COR-L47 (cell line): Measurements from ENCODE around the gene HS6ST3.
A peak's percentile ranks its signal among the peaks of the same experiment; 100 is the strongest.
"Not testable (repeated sequence)": the region's sequence is repeated elsewhere in the genome, so short reads cannot be mapped to it uniquely, and the experiment has no call there.

Experiments
- DNase-seq: peaks from one replicate; lab custom pipeline; 2025; lab: John Stamatoyannopoulos, UW

The HS6ST3 gene

DNA sequence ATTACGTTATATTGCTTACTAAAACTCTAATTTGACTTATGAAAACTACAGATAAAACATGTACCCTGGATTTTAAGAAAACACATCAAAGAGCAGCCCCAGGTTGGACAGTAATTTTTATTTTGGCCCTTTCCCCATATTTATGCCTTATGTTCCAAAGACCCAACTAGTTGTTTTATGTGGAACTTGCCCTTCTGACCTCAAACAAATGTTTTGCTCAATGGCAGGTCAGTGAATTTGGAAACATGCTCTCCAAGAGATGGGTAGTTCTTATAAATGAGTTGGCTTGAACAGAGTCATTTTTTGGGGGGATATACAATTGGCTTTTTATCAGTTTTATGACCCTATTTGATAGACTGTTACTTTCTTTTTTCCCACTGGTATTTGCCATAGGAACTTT lies 360.0 kb downstream of the HS6ST3 start:
- no peak for DNase-seq

DNA sequence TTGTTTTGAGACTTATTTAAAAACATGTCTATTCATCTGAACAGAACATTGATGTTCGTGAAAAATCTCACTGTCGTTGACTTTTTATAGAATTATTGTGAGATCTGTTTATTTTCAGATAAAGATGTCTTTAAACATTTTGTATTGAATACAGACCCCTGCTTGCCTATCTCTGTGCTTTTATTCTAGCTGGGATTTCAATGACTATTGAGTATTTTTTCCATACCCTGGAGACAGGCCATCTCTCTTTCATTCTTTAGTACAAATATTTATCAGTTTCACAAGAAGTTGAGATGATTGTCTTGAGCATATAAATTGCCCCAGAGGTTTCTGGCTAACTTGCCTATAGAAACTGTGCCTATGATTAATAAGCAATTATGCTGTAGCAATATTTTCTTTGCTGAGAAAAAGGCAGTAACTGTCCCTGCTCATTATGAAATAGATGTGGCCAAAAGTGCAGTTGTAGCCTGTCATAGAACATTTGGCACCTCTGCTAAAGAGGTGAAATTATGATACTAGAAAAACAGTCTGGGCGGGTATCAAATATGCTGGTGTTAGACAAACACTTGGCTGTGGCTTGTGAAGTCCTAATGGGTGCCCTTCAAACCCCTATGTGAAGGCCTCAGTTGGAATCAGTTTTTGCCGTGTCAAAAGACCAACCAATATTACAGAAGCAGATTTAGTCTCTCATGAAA lies 360.6 kb downstream of the HS6ST3 start:
- no peak for DNase-seq

DNA sequence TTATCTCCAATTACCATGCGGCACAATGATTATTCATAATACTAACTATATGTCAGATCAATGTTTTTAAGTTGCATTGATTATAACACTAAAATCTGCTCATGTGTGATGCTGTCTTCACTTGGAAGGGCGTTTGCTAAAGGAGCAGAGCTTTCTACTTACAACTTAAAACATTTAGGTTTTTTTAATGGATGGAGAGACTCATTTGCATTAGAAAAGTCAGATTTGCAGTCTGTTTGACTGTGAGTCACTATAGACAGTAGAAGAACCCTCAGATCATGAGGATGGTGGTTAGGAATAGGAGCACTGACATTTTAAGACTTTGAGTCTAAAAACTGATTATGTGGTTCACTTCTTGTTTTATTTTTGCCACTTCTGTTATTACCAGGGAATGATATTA lies 364.6 kb downstream of the HS6ST3 start:
- DNase-seq, result no peak

DNA sequence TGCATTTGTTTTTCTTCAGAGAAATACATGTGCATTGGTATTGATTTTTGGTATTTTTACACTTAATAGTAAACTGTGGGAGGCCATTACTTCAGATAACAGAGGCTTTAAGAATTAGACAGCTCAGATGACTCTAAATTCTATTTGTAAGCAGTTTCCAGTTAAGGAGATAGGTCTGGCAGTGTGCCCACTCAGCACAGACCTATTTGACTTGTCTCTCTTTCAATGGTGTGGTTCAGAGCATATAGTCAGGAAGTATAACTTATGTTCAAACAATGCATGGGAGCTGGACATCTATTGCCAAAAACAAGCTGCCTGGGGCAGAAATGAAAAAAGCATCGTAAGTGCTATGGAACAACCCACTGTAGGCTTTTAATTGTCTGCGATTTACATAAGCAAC lies 370.7 kb downstream of the HS6ST3 start:
- peak; percentile 85 for DNase-seq

DNA sequence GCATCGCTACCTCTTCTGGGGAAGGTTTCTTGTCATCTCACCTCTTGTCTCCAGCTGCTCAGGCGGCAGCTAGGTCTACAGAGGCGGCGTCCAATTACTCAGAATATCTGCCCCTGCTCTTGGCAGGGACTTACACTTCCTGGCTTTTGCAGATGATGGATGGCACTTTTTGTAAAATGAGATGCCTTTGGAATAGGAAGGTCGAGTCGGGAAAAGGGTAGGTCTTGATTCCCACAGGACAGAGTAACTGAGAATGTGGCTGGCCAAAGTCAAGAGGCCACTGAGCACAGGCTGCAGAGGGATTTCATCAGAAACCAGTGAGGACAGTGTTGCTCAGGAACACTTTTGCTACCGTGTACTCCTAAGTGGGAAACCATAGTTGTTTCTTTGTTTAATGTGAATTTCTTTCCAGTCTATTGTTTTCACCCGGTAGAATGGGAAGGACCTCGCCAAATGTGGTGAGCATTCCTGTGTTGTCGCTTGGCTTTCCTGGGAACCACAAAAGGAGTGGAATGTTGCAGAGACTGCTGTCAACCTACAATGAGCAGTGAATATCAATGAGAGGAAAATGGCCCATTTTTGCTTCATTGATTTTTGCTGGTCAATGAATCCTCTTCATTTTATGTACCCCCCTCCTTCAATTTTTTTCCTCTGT lies 383.7 kb downstream of the HS6ST3 start:
- DNase-seq, result no peak

DNA sequence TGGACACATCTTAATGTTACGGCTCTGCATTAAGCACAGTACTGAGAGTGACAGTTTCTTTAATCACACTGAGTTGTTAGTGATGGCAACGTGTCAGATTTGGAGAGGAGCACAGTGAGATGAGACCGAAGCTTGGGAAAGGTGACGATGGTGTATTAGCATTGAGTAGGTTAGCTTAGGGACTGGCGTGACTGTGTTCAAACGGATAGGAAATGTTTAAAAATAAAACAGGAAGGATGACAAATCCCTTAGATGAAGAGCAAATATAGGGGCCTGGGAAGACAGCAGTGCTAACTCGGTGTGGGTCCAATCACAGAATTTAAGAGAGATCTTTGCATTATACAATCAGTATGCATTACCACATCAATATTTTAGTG lies 384.3 kb downstream of the HS6ST3 start:
- DNase-seq, result no peak

DNA sequence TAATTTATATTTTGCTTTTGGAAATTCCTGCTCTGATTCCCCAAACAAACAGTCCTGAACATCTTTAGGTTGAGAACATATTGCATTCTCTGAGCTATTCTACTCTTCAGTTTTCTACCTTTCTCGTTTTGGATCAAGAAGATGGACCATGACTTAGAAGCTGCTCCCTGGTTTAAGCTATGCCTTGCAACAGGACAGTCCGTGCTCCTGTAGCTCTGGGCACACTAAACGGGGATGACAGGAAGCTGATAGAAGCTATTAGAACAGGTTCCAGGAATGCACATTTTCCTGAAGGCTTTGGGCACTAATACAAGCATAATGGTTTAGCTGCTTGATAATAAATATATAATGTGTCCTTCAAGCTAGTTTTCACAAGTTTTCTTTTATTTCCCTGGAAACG lies 385.2 kb downstream of the HS6ST3 start:
- no peak for DNase-seq

DNA sequence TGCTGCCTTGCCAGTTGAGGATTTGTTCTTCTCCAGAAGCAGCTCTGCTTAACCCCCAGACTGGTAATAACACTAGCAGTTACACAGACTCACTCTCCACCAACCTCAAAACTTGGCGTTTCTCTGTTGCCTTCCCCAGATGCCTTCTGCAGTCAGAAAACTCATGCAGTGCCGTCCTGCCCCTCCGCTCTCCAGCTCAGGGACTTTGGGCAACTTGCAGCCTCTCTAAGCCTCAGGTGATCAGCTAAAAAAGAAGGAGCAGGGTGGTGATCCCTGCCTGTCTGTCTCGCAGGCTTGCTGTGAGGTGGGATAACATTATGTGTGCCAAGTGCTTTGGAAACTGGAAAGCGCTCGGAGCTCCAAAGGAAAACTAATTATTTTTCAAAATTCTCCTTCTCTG lies 391.6 kb downstream of the HS6ST3 start:
- DNase-seq, result no peak

DNA sequence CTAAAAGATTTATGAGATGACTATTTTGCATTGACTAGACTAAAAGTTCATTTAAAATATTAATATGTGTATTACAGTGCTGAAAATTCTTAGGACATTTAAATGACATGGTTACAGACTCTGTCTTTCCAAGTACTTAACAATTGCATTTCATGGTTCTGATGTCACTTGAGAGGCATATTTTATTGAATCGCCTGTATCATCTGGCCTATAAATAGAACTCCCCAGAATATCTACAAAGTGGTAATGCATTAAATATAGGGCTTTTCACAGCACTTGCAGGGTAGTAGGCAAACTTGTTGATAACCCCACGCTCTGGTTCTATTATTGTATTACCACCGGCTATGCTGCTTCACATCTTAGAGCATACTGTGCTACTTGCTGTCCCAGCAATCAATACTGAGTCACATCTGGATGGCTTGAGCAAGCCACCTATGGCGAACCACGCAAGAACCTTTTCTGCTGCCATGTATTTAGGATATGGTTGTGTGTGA lies 400.6 kb downstream of the HS6ST3 start:
- DNase-seq, result no peak

DNA sequence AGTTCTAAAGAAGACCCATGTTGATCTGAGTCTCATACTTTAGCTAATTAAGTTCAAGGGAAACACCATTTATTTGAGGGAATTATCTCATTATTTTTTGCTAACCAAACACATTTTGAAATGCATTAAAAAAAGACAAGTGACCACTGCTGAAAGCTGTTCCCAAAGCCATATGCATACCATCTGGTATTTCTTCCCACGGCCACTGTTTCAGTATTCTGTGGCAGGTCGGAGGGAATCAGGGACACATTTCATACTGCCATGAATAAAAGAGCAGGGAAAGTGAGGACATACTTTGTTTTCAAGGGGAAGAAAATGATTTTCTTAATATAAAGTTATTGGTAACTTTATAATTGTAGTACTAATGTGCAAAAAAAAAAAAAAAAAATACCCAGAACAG lies 401.2 kb downstream of the HS6ST3 start:
- no peak for DNase-seq

DNA sequence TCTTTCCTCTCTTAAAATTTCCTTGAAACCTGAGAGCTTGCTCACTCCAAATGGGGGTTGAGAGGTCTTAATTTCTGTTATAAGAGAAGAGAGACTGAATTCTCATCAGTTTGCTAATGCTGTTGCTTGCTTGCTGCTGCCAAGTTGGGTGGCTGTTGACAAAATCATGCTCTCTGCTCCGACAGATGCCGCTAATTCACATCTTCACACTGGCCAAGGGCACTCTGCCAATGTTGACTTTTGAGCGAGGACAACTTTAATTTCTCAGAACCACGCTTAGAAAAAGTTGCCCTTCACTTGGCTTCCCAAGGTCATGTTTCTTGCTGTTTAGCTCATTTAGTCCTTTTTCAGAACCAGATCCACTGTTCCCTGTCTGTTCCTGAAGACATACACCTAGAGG lies 402.9 kb downstream of the HS6ST3 start:
- peak; percentile 53 for DNase-seq

DNA sequence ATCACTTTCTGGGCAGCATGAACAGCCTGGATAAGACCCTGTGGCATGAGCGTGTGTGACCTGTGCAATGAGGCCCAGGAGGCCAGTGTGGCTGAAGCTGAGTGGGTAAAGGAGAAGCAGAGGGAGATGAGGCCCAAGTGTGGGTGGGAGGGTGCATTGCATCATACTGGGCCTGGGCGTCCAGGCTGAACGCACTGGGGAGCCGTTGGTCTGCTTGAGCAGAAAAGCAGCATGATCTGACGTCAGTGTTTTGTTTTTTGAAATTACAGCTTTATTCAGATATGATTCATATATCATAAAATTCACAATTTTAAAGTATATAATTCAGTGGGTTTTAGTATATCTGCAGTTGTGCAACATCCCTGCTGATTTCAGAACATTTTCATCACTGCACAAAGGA lies 409.7 kb downstream of the HS6ST3 start:
- no peak for DNase-seq

DNA sequence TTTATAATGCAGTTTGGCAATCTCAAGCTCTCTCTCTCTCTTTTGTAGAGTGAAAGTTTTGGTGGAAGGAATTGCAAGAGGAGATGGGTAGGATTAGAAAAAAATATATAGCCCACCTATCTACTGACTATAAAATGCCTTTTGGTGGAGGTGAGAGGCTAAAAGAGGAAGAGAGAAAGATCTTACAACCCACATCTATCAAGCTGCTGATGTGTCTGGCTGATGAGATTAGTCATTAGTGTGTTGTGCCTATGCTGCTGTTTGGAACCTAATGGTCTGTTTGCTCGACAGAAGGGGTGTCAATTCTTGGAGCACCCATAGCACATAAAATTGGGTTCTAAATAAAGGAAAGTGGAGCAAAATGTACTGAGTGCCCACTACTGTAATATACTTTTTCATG lies 411.0 kb downstream of the HS6ST3 start:
- DNase-seq, result no peak

DNA sequence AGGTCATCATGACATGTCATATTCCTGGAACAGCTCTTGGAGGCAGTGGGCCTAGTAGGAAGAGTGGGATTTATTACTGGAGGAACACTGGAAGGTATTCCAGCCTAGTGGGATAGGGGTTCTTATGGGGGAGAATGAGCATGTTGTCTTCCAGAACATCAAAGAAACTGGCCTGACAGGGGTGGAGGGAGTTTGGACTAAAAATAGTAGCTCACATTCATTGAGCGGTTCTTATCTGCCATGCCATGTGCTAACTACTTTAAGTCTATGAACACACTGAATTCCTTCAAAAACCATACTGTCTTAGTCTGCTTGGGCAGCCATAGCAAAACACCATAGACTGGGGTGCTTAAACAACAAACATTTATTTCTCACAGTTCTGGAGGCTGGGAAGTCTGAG lies 413.6 kb downstream of the HS6ST3 start:
- DNase-seq, result no peak

DNA sequence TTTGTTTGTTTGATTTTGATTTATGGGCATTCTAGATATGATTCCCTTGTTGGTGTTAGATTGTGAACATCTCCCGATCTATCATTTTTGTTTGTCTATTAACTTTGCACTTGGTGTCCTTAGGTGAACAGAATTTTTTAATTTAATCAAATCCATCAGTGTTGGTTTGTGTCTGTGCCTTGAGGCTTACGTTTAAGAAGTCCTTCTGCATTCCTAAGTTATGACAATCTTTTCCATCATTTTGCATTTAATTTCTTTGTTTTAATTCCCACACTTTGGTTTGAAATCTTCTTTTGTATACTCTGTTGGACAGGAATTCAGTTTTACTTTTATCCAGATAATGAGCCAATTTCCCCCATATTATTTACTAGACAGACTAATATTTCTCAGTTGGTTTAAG lies 421.7 kb downstream of the HS6ST3 start:
- no peak for DNase-seq

DNA sequence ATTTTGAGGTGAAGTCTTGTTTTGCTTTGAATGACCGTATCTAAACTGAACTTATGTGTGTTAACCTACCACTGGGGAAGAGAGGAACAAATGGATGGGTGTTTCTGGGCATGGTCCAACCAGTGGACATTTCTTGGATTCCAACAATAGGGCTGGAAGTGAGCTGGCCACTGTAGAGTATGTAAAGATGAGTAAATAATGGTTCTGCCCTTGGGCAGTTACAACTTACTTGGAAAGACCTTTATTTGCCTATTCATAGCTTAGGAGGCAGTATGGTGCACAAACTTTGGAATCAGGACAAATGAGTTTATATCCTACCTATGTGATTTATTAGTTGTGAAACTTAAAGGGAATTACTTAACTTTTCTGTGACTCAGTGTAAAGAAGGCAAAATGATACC lies 429.5 kb downstream of the HS6ST3 start:
- DNase-seq, result no peak

DNA sequence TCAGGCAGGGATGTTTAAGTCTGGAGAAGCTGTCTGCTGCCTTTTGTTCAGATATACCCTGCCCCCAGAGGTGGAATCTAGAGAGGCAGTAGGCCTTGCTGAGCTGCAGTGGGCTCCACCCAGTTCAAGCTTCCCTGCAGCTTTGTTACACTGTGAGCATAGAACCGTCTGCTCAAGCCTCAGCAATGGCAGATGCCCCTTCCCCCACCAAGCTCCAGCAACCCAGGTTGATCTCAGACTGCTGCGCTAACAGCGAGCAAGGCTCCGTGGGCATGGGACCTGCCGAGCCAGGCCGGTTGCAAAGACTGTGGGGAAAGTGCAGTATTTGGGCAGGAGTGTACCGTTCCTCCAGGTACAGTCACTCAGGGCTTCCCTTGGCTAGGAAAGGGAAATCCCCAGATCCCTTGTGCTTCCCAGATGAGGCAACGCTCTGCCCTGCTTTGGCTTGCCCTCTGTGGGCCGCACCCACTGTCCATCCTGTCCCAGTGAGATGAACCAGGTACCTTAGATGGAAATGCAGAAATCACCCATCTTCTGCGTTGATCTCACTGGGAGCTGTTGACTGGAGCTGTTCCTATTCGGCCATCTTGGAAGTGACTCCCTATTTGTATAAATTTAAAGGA lies 434.6 kb downstream of the HS6ST3 start:
- not testable (repeated sequence) for DNase-seq

DNA sequence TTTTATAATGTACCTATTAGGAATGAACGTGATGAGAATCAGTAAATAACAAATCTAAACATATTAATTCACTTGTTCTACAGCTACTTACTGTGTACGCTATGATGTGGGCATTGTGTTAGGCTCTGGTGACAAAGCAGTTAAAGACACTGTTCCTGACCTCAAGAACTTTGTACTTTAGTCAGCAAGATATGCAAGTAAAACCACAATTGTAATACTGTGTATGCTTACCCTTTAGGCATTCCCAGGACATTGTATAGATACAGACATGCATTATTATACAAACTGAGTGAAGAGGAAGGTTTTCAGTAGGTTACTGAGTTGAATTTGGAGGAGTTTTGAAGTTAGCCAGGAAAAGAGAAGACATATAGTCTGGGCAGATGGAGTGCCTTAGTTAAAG lies 435.8 kb downstream of the HS6ST3 start:
- DNase-seq, result no peak

DNA sequence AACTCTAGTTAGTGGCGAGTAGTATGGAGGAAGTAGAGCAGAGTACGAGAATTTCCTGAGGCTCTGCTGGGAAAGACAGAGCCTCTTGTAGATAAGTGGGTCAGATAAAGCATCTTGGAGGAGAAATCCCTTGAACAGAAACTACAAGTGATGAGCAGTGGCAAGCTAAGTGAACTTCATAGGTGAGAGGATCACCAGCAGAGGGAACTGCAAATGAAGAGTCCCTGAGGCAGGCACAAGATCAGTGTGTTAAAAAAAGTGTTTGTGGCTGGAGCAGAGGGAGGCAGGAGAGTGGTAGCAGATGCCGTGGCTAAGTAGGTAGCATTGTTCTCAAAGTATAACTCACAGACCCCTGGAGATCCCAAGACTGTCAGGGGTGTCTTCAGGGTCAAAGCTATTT lies 437.6 kb downstream of the HS6ST3 start:
- no peak for DNase-seq

DNA sequence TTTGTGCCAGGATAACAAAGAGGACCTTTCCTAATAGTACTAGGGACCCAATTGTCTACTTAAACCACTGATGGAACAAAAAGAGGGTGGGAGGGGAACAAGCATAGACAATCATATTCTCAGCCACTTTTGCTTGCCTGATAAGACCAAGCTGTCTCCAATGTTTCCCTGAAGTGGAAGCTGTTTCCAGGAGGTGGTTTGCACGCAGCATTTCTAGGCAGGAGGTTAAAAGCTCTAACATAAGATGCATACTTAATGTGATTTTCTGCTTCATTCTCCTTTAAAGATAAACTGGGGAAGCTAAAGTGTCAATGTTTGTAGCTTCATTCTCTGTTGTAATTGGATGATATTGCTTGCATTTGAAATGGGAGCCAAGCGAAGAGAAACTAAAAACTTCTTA lies 442.9 kb downstream of the HS6ST3 start:
- DNase-seq, result no peak

DNA sequence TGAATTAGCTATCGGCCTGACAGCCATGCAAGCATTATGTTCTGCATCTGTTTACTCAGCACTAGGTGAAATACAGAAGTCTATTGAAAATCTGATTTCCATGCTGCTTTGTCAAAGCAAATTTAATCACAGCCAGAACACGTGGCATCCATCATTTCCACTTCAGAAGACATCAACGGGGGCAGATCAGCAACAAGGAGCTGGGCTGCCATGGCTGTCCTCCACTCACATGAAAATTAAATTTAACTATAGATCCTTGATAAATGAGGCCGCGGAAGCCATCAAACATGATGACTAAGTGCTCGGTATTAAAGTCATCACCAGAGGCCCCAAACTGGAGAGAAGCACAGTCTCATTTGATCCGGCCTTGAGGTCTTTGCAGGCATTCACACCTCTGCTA lies 443.5 kb downstream of the HS6ST3 start:
- DNase-seq, result no peak

DNA sequence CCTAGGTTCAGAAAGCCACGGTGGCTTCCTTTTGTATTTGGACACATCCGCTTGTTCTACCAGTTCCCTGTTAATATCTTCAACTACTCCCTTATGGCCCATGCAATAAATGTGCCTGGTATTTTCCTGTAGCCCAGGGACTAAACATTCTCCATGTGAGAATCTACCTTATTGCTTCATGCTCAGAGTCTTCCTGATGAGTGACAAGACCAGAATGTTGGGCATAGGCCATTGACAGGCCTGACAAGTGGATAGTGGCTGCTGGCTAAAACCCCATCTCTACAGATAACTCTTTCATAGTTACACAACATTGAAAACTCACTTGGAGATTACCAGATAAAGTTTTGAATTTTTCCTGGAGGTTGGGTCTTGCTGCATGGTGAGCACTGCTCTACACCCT lies 449.9 kb downstream of the HS6ST3 start:
- DNase-seq, result no peak

DNA sequence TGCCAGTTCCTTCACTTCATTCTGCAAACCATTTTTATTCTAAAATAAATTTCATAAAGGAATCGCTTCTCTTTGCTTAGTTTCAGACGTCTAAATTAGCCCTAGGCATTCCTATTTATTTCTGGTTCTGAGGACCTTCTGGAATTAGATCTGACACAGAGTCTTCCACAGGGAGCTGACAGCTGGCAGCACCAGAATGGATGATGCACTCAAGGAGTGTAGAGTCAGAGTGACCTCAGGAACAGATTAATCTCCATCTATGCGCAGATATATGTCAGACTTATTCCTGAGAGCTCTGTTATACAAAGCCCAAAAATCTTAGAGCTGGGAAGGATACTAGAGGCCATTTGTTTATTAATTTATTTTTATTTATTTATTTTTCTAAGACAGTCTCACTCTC lies 450.8 kb downstream of the HS6ST3 start:
- no peak for DNase-seq

DNA sequence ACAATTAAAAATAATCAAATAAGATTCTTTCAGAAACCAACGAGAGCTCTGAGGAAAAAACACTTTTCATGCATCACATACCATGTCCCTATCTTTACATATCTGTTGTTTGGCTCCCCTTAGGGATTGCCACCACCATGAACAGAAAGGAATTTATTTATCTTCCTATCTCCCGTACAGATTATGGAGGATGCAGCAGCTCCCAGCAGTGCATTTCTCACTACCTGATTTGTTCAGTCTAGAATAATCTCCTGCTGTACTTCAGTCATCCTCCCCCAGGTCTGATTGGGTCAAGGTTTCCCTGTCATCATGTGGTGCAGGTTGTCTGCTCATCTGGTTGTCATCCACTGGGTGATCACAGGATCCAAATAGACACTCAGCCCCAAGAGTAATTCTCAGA lies 453.1 kb downstream of the HS6ST3 start:
- DNase-seq, result no peak
